ENCODE data around the gene COMMD7. TPM values are rescaled to one million over a fixed set of nuclear protein-coding genes. Genes with fewer than 3 reads are reported as not detected.

Gene COMMD7
- total RNA-seq, 1 experiment from 2014 or later: 66.1 TPM

DNA sequence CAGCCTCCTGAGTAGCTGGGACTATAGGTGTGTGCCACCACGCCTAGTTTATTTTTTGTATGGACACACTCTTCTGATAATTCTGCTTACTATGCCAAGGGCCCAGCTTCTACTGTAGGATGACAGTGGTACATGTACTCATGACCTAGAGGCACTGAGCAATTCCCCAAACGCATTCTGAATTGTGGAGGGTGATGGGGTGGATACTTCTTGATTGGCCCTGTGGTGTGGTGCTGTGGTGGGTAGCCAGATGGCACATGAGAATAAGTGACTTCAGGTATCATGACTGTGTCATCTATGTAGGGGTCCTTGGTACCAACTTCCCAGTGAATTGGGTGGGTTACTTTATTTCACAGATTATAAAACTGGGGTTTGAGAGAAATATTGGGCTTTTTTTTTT lies 30.0 kb upstream of the COMMD7 start:
- H4K8ac ChIP-seq (replicated peaks; ENCODE audit: insufficient read length, low read depth, low read length): no peak overlapping the region
- no peak overlapping the region for H2BK120ac ChIP-seq (ENCODE audit: low read depth, low read length, poor library complexity, severe bottlenecking)
- H3K4me3 Mint-ChIP-seq: peak overlapping the region in 1 of 2 experiments; percentile 58; a peak in 2 of 5 replicates
- H2BK5ac ChIP-seq (ENCODE audit: insufficient read length, low read length): no peak overlapping the region
- peaks cover 6% of the 10 kb centered on the region; the same call in 1 of the 2 replicates for H3K4me1 ChIP-seq (ENCODE audit: insufficient read depth, low read length)
- H4K91ac ChIP-seq (ENCODE audit: insufficient read length, low read depth, low read length): no peak overlapping the region
- no peak overlapping the region for H3K23ac ChIP-seq (ENCODE audit: insufficient read length, low read depth, low read length)
- H4K5ac ChIP-seq (ENCODE audit: insufficient read length, low read depth, low read length): no peak overlapping the region
- H3K36me3 Mint-ChIP-seq (ENCODE audit: insufficient read depth in 1 of 3, low read depth in 3 of 3): peaks cover 42 to 96% (median 66%) of the 10 kb centered on the region in 3 experiments; a peak in 6 of 7 replicates
- H3K27ac Mint-ChIP-seq: peak overlapping the region; percentile 24 to 76 (median 45); a peak in 5 of 7 replicates
- no peak overlapping the region for H2BK15ac ChIP-seq (ENCODE audit: low read depth, low read length)
- no peak overlapping the region for H3K27ac ChIP-seq (ENCODE audit: insufficient read length, low read depth, low read length)
- H3K18ac ChIP-seq (ENCODE audit: insufficient read length, low read depth, low read length): no peak overlapping the region
- no peaks in the 10 kb centered on the region; the same call in 1 of the 2 replicates for H3K27me3 Mint-ChIP-seq (ENCODE audit: low read depth)
- peaks cover 2% of the 10 kb centered on the region for H4K20me1 ChIP-seq (ENCODE audit: control insufficient read depth, insufficient read depth, insufficient read length)
- no peak overlapping the region for H2AK5ac ChIP-seq (ENCODE audit: insufficient read length, low read length)
- peaks cover 84% of the 10 kb centered on the region for H3K79me2 ChIP-seq (ENCODE audit: insufficient read depth, low read length)
- H3K27me3 ChIP-seq (ENCODE audit: insufficient read depth, low read length): no peaks in the 10 kb centered on the region
- no peak overlapping the region for H3K14ac ChIP-seq (ENCODE audit: insufficient read depth, low read length)
- no peak overlapping the region for H2AFZ ChIP-seq (ENCODE audit: low read length)
- peaks cover 77 to 90% of the 10 kb centered on the region in 2 experiments for H3K4me1 Mint-ChIP-seq
- H3K4ac ChIP-seq (ENCODE audit: low read depth, low read length): no peak overlapping the region
- no peaks in the 10 kb centered on the region for H3K9me3 ChIP-seq (ENCODE audit: control insufficient read depth, low read depth, low read length)
- no peak overlapping the region for H3T11ph ChIP-seq (ENCODE audit: low read length)
- TF ChIP-seq, protein P1, sequence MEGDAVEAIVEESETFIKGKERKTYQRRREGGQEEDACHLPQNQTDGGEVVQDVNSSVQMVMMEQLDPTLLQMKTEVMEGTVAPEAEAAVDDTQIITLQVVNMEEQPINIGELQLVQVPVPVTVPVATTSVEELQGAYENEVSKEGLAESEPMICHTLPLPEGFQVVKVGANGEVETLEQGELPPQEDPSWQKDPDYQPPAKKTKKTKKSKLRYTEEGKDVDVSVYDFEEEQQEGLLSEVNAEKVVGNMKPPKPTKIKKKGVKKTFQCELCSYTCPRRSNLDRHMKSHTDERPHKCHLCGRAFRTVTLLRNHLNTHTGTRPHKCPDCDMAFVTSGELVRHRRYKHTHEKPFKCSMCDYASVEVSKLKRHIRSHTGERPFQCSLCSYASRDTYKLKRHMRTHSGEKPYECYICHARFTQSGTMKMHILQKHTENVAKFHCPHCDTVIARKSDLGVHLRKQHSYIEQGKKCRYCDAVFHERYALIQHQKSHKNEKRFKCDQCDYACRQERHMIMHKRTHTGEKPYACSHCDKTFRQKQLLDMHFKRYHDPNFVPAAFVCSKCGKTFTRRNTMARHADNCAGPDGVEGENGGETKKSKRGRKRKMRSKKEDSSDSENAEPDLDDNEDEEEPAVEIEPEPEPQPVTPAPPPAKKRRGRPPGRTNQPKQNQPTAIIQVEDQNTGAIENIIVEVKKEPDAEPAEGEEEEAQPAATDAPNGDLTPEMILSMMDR (conservative IDR thresholded peaks at IDR 0.05): no peak
- no CpG with 5 or more reads among the region's 2 CpGs for WGBS (ENCODE audit: extremely low coverage, insufficient read length, low lambda C conversion rate)
- H3K4me2 ChIP-seq (ENCODE audit: insufficient read depth, insufficient read length, low read length): no peak overlapping the region
- H3K23me2 ChIP-seq (ENCODE audit: insufficient read length, low read depth, low read length, poor library complexity, severe bottlenecking): no peaks in the 10 kb centered on the region
- DNase-seq: no peak
- H2BK12ac ChIP-seq (ENCODE audit: insufficient read length, low read depth, low read length): no peak overlapping the region
- no peak overlapping the region for H2BK20ac ChIP-seq (ENCODE audit: low read depth, low read length, poor library complexity, severe bottlenecking)
- no peak overlapping the region for H3K56ac ChIP-seq (ENCODE audit: insufficient read length, low read depth, low read length)
- H3K9ac ChIP-seq (ENCODE audit: extremely low read depth, insufficient read length, low read length): no peak overlapping the region
- no peaks in the 10 kb centered on the region for H3K9me3 Mint-ChIP-seq
- no peaks in the 10 kb centered on the region for H3K79me1 ChIP-seq (ENCODE audit: insufficient read depth, low read depth, low read length, poor library complexity, severe bottlenecking)
